GM12873 (cell line): ENCODE results near the gene GAB4.

Experiments used
- CTCF ChIP-seq: IDR thresholded peaks from 2 replicates; pipeline ENCODE4 v1.5.1; 2012; ENCODE audit warnings: low read depth, mild to moderate bottlenecking, moderate library complexity, low read length, control low read depth; ENCODE audit not compliant: insufficient read depth; ENCODE audit errors: missing control alignments

Gene GAB4

GRCh38 chr22:17013396-17014100 is 5.5 kb upstream of the GAB4 start:
- no peak for TF ChIP-seq CTCF

GRCh38 chr22:17012267-17012666 is 4.2 kb upstream of the GAB4 start:
- no peak for TF ChIP-seq CTCF

- peak; percentile 20 for TF ChIP-seq CTCF
These were observed 1.7 kb upstream of the GAB4 start for GRCh38 chr22:17009640-17010291.

- no peak for TF ChIP-seq CTCF
These were observed 765 bp downstream of the GAB4 start for GRCh38 chr22:17007257-17007656.

GRCh38 chr22:16989915-16990314 is 18.1 kb downstream of the GAB4 start:
- TF ChIP-seq CTCF = no peak

GRCh38 chr22:16988257-16988656 is 19.8 kb downstream of the GAB4 start:
- TF ChIP-seq CTCF = no peak

GRCh38 chr22:16987822-16988221 is 20.2 kb downstream of the GAB4 start:
- no peak for TF ChIP-seq CTCF
